Measurements from ENCODE around the gene TINAG.

TINAG gene

GRCh38 chr6:54403096-54403495 lies 94.9 kb downstream of the TINAG start:
- no peak for TF ChIP-seq Cebpa-rat (IDR thresholded peaks at IDR 0.05)
- H3K9ac ChIP-seq, result no peak overlapping the region
- no peak overlapping the region for H3K4me3 ChIP-seq
- peaks cover 0 to 4% (median 0%) of the 10 kb centered on the region in 11 experiments; a peak in 1 of 22 replicates for H3K9me3 ChIP-seq (replicated peaks in 1 of 11)
- H3K27me3 ChIP-seq, result no peaks in the 10 kb centered on the region
- no peak overlapping the region for H3K4me2 ChIP-seq
- H3K36me3 ChIP-seq, result no peaks in the 10 kb centered on the region
- no peaks in the 10 kb centered on the region for H3K4me1 ChIP-seq
- no peak overlapping the region for H3K27ac ChIP-seq
- no peaks in the 10 kb centered on the region for H4K20me1 ChIP-seq

DNA sequence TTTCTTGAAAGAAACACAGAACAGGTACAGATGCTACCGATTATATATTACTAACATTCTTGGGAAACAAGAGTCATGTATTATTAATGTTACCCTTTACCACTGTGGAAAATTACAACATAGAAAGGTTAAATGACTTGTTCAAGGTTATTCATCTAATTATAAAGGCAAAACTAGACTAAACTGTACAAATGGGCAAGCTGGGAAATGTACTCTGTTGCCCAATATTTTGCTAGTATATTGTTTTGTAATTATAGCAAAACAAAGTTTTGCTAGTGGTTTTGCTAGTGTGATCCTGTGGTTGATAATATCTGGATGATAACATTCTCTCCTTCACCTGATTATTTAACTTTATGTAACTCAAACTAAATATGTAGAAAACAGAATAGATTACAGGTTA lies 96.5 kb downstream of the TINAG start:
- no peaks in the 10 kb centered on the region for H4K20me1 ChIP-seq
- no peaks in the 10 kb centered on the region for H3K27me3 ChIP-seq
- H3K4me3 ChIP-seq, result no peak overlapping the region
- H3K9me3 ChIP-seq (replicated peaks in 1 of 11), result peaks cover 0 to 4% (median 0%) of the 10 kb centered on the region in 11 experiments; a peak in 1 of 22 replicates
- H3K9ac ChIP-seq, result no peak overlapping the region
- H3K4me2 ChIP-seq, result no peak overlapping the region
- H3K36me3 ChIP-seq, result no peaks in the 10 kb centered on the region
- H3K27ac ChIP-seq, result no peak overlapping the region
- no peaks in the 10 kb centered on the region for H3K4me1 ChIP-seq
- no peak for TF ChIP-seq Cebpa-rat (IDR thresholded peaks at IDR 0.05)

GRCh38 chr6:54411767-54412166 lies 103.5 kb downstream of the TINAG start:
- no peak for TF ChIP-seq Cebpa-rat (IDR thresholded peaks at IDR 0.05)
- H3K4me2 ChIP-seq, result no peak overlapping the region
- H3K4me3 ChIP-seq, result no peak overlapping the region
- H3K27ac ChIP-seq, result no peak overlapping the region
- no peaks in the 10 kb centered on the region for H3K36me3 ChIP-seq
- H4K20me1 ChIP-seq, result no peaks in the 10 kb centered on the region
- H3K9me3 ChIP-seq (replicated peaks in 1 of 11), result 0 out of 22 replicates have a peak, but pooled peaks cover 0 to under 1% (median 0%) of the 10 kb centered on the region in 11 experiments
- no peak overlapping the region for H3K9ac ChIP-seq
- H3K27me3 ChIP-seq, result no peaks in the 10 kb centered on the region
- no peaks in the 10 kb centered on the region for H3K4me1 ChIP-seq

- no peak overlapping the region for H3K9ac ChIP-seq
- no peaks in the 10 kb centered on the region for H3K4me1 ChIP-seq
- H3K27me3 ChIP-seq, result no peaks in the 10 kb centered on the region
- no peak overlapping the region for H3K4me3 ChIP-seq
- TF ChIP-seq Cebpa-rat (IDR thresholded peaks at IDR 0.05), result no peak
- no peaks in the 10 kb centered on the region for H3K9me3 ChIP-seq (replicated peaks in 1 of 11)
- H3K4me2 ChIP-seq, result no peak overlapping the region
- no peaks in the 10 kb centered on the region for H3K36me3 ChIP-seq
- H3K27ac ChIP-seq, result no peak overlapping the region
- no peaks in the 10 kb centered on the region for H4K20me1 ChIP-seq
These were observed 107.3 kb downstream of the TINAG start for GRCh38 chr6:54415517-54415916.

- no peak overlapping the region for H3K27ac ChIP-seq
- no peak overlapping the region for H3K9ac ChIP-seq
- no peak overlapping the region for H3K4me2 ChIP-seq
- no peaks in the 10 kb centered on the region for H3K4me1 ChIP-seq
- no peaks in the 10 kb centered on the region for H4K20me1 ChIP-seq
- no peaks in the 10 kb centered on the region for H3K36me3 ChIP-seq
- no peaks in the 10 kb centered on the region for H3K27me3 ChIP-seq
- no peak overlapping the region for H3K4me3 ChIP-seq
- TF ChIP-seq Cebpa-rat (IDR thresholded peaks at IDR 0.05), result no peak
- H3K9me3 ChIP-seq (replicated peaks in 1 of 11), result no peaks in the 10 kb centered on the region
These were observed 111.6 kb downstream of the TINAG start for GRCh38 chr6:54419885-54420284.

DNA sequence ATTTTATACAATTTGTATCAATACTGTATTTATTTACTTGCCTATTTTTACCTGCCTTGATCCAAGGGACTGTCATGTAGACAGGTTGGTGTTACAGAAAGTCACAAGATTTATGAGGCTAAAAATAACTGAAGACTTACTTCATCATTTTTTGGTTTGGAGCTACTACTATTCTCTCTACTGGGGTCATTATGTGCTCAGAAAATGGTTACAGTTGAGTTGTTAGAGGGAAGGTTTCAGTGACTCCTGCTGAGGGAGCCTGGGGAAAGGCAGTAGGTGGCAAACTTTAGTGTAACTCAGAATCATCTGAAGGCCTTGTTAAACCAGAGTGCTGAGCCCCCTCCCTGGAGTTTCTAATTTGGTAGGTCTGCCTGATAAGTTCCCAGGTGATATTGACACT lies 118.8 kb downstream of the TINAG start:
- no peak overlapping the region for H3K27ac ChIP-seq
- H3K27me3 ChIP-seq, result no peaks in the 10 kb centered on the region
- no peak overlapping the region for H3K4me3 ChIP-seq
- H3K4me2 ChIP-seq, result no peak overlapping the region
- H3K4me1 ChIP-seq, result no peaks in the 10 kb centered on the region
- H3K9me3 ChIP-seq (replicated peaks in 1 of 11), result no peaks in the 10 kb centered on the region
- H3K9ac ChIP-seq, result no peak overlapping the region
- no peaks in the 10 kb centered on the region for H3K36me3 ChIP-seq
- H4K20me1 ChIP-seq, result no peaks in the 10 kb centered on the region
- no peak for TF ChIP-seq Cebpa-rat (IDR thresholded peaks at IDR 0.05)

- Histone ChIP-seq H3K4me1 (no peaks in the 10 kb centered on the region), H3K9ac (no peak overlapping the region), H3K36me3 (no peaks in the 10 kb centered on the region), H3K27me3 (no peaks in the 10 kb centered on the region), H3K27ac (no peak overlapping the region), H4K20me1 (no peaks in the 10 kb centered on the region), H3K9me3 (replicated peaks in 1 of 11) (no peaks in the 10 kb centered on the region), H3K4me3 (no peak overlapping the region), H3K4me2 (no peak overlapping the region)
- no peak for TF ChIP-seq Cebpa-rat (IDR thresholded peaks at IDR 0.05)
These were observed 119.2 kb downstream of the TINAG start for GRCh38 chr6:54427396-54427937.

DNA sequence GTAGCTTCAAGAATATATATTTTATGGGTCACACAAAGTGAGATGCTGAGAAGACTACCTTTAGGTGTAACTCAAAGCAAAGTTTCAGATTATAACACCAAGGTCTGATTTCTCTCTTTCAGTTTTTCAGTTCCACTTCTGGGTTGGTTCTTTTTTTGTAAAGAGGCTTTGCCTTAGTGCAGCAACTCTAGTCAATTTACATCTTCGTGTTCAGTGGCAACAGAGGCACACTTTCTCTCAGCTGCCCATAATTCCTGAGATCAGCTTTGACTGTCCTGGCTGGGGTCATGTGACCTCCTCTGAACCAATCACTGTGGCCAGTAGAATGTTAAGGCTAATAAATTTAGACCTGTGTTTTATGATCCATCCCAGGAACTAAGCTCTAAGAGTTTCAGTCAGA lies 120.2 kb downstream of the TINAG start:
- Histone ChIP-seq H3K4me2 (no peak overlapping the region), H4K20me1 (no peaks in the 10 kb centered on the region), H3K9ac (no peak overlapping the region), H3K9me3 (replicated peaks in 1 of 11) (no peaks in the 10 kb centered on the region), H3K27me3 (no peaks in the 10 kb centered on the region), H3K4me1 (no peaks in the 10 kb centered on the region), H3K4me3 (no peak overlapping the region), H3K27ac (no peak overlapping the region), H3K36me3 (no peaks in the 10 kb centered on the region)
- TF ChIP-seq Cebpa-rat (IDR thresholded peaks at IDR 0.05), result no peak

DNA sequence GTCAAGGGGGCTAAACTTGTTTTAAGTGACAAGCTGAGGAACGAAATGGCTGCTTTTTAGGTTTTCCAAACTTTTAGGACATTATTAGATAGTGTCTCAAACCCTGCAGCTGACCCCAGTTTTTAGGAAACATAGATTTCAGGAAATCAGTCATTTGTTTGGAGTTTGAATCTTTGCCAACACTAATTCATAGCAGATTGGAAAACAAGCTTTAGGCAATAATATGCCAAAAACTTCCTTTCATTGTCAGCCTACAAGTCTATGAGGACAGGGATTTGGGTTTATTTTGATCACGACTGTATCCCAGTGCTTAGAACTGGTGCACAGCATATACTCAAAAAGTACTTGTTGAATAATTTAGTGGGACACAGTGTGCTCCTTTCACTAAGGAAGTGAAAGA lies 123.2 kb downstream of the TINAG start:
- no peaks in the 10 kb centered on the region for H4K20me1 ChIP-seq
- no peaks in the 10 kb centered on the region for H3K9me3 ChIP-seq (replicated peaks in 1 of 11)
- H3K36me3 ChIP-seq, result no peaks in the 10 kb centered on the region
- no peak overlapping the region for H3K4me3 ChIP-seq
- H3K9ac ChIP-seq, result no peak overlapping the region
- H3K4me1 ChIP-seq, result no peaks in the 10 kb centered on the region
- H3K4me2 ChIP-seq, result no peak overlapping the region
- H3K27me3 ChIP-seq, result no peaks in the 10 kb centered on the region
- no peak for TF ChIP-seq Cebpa-rat (IDR thresholded peaks at IDR 0.05)
- no peak overlapping the region for H3K27ac ChIP-seq

Measured in BLaER1 treated with 17β-estradiol and CSF1 and Interleukin-3, amounts not matched to agents 10 nM and 100 nM (cell line).